MG63 (cell line): ENCODE data around the gene CDIP1. TPM values are rescaled to one million over a fixed set of nuclear protein-coding genes. Genes with fewer than 3 reads are reported as not detected.
A peak's percentile ranks its signal among the peaks of the same experiment; 100 is the strongest.

ENCODE experiments used
- DNase-seq: peaks from one replicate; pipeline ENCODE4 v3.0.0-alpha.2; 2020
- H3K27me3 ChIP-seq: fragments of 250-450 bp; sonication (Bioruptor Pico); 2 replicates; pipeline ENCODE4 v1.5.1; 2020; ENCODE audit warnings: mild to moderate bottlenecking, moderate library complexity
- H3K36me3 ChIP-seq: fragments of 250-450 bp; sonication (Bioruptor Pico); 2 replicates; pipeline ENCODE4 v1.5.1; 2020; ENCODE audit warnings: mild to moderate bottlenecking, moderate library complexity
- H3K4me3 ChIP-seq: fragments of 250-450 bp; sonication (Bioruptor Pico); 2 replicates; pipeline ENCODE4 v1.5.1; 2020; ENCODE audit warnings: mild to moderate bottlenecking, moderate library complexity
- H3K9me3 ChIP-seq: fragments of 250-450 bp; sonication (Bioruptor Pico); 2 replicates; pipeline ENCODE4 v1.5.1; 2020; ENCODE audit warnings: mild to moderate bottlenecking, moderate library complexity
- total RNA-seq: library from RNA; depleted of rRNA; stranded (reverse); fragments of >200 nt; shearing (Covaris generic); gene quantifications from 2 replicates; pipeline ENCODE4 v1.2.3, GENCODE V29; 2014; ENCODE audit warnings: low replicate concordance

Gene CDIP1
- total RNA-seq, 1 experiment from 2014 or later, result 4.0 TPM

DNA sequence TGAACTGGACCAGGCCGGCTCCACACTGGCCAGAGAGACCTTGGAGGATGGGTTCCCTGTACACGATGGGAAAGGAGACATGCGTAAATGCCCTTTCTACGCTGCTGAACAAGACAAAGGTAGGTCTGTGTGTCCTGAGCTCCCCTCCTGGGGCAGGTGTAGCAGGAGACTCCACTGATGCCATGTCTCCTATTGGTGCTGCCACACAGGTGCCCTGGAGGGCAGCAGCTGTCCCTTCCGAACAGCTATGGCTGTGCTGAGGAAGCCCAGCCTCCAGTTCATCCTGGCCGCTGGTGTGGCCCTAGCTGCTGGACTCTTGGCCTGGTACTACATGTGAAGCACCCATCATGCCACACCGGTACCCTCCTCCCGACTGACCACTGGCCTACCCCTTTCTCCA is 29.2 kb downstream of the CDIP1 start:
- Histone ChIP-seq H3K9me3 (no peaks in the 10 kb centered on the region), H3K4me3 (no peak overlapping the region), H3K27me3 (no peaks in the 10 kb centered on the region), H3K36me3 (peaks cover 60% of the 10 kb centered on the region)
- no peak for DNase-seq

DNA sequence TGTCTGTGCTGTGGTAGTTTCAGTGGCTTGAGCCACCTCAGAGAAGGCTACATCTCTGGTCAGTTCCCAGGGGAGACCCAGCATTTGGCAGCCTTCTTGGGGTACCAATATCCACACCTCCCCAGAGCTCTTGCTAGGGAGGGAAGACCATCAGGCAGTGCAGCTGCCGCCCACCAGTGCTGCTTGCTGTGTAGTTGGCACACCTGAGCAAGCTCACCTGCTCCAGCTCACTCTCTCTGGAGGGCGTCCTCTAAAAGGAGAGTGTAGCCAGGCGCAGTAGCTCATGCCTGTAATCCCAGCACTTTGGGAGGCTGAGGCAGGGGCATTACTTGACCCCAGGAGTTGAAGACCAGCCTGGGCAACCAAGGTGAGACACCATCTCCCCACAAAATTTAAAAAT is 29.8 kb downstream of the CDIP1 start:
- Histone ChIP-seq H3K4me3 (no peak overlapping the region), H3K27me3 (no peaks in the 10 kb centered on the region), H3K9me3 (no peaks in the 10 kb centered on the region), H3K36me3 (peaks cover 60% of the 10 kb centered on the region)
- DNase-seq, result no peak

DNA sequence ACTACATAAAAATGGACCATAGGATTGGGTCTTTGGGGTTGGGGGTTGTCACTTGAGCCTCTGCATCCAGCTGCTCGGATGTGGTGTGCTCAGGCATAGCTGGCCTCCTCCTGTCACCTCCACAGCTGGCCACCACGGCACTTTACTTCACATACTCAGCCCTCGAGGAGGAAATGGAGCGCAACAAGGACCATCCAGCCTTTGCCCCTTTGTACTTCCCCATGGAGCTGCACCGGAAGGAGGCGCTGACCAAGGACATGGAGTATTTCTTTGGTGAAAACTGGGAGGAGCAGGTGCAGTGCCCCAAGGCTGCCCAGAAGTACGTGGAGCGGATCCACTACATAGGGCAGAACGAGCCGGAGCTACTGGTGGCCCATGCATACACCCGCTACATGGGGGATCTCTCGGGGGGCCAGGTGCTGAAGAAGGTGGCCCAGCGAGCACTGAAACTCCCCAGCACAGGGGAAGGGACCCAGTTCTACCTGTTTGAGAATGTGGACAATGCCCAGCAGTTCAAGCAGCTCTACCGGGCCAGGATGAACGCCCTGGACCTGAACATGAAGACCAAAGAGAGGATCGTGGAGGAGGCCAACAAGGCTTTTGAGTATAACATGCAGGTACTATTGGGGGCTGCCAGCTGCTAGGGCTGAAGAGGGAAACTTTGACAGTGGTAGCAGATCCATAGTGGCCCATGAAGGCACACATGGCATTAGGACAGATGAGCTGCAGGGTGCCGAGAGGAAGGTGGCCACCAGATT is 30.8 kb downstream of the CDIP1 start:
- Histone ChIP-seq H3K27me3 (no peaks in the 10 kb centered on the region), H3K36me3 (peaks cover 64% of the 10 kb centered on the region), H3K4me3 (no peak overlapping the region), H3K9me3 (no peaks in the 10 kb centered on the region)
- DNase-seq, result no peak

DNA sequence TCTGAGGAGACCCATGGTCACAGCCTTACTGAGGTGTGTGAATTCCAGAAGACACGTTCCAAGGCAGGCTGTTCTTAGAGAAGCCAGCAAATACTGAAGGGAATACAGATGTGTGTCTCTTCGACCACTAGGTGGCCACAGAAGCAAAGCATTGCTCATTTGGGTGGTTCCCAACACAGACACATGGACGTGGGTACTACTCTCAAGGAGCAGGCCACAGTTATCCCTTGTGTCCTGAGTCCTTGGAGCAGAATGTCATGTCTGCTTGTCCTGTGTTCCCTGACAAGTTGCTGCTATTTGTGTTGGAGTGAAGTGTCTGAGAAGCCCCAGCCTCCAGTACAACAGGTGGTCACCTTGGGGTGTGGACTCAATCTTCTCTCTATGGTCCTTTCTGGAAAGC is 32.1 kb downstream of the CDIP1 start:
- DNase-seq, result peak; percentile 61
- Histone ChIP-seq H3K27me3 (no peaks in the 10 kb centered on the region), H3K9me3 (no peaks in the 10 kb centered on the region), H3K4me3 (no peak overlapping the region), H3K36me3 (peaks cover 57% of the 10 kb centered on the region)

DNA sequence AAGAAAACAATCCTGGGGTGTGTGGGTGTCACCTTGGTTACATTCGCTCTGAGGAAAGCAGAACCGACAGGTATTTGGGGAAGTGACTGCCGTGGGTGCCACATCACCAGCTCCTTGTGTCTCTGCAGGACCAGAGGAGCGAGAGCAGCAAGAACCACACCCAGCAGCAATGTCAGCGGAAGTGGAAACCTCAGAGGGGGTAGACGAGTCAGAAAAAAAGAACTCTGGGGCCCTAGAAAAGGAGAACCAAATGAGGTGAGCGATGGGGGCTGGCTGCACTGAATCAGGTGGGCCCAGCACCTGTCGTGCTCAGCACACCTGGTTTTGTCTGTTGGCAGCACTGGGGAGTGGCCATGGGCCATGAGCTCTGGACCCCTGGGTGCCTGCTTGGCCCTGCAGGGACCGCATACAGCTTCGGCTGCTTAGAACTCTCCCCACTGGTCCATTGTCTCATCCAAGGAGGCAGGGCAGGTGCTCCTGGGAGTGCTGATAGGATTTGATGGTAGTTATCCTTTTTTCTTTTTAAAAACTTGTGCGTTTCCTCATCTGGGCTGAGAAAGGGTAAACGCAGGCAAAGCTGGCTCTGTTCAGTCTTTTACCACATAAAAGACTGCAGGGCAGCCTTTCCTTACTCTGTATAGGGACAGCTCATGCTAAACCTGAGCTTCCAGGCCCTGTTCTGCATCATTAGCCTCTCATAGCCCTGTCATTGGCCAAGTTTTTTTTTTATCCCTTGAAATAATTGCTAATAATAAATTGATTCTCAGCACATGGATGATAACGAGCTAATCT is 33.0 kb downstream of the CDIP1 start:
- Histone ChIP-seq H3K9me3 (no peaks in the 10 kb centered on the region), H3K36me3 (peaks cover 48% of the 10 kb centered on the region), H3K27me3 (no peaks in the 10 kb centered on the region), H3K4me3 (no peak overlapping the region)
- DNase-seq, result no peak

DNA sequence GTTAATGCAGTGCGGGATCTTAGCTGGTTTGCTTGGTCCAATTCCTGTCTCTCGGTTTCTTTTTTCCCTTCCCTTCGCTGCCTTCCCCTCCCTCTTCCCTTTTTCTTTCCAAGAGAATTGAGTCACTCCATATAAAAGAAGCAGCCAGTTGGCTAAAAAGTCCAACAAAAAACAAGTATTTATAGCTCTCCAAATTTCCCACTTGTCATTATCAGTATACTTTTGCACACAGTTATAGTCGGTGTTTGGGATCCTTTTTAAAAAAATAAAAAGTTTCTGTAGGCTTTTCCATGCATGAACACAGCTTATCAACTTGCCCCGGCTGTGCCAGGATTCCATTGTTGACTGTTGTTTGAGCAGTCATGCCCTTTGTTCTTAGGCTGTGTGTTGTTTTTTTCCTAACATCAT is 37.5 kb downstream of the CDIP1 start:
- Histone ChIP-seq H3K4me3 (no peak overlapping the region), H3K27me3 (no peaks in the 10 kb centered on the region), H3K36me3 (peaks cover 24% of the 10 kb centered on the region), H3K9me3 (no peaks in the 10 kb centered on the region)
- peak; percentile 26 for DNase-seq

DNA sequence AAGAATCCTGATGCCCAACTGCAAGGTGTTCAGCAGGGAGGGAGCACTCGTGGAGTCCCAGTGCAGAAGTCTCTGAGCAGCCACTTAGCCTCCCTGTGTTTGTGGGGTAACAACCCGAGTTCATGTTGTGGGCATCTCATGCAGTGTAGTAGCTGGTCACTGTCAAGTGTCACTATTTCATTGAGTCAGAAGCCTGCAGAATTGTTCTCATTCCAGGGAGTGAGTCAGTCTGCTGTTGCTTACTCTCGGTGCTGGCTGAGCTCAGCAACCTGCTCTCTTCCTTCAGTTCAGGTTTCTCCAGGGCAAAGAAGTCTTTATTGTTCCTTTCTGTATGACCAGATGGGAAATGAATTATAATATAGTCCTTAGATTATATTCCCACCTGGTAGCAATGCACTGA is 38.3 kb downstream of the CDIP1 start:
- Histone ChIP-seq H3K27me3 (no peaks in the 10 kb centered on the region), H3K9me3 (no peaks in the 10 kb centered on the region), H3K4me3 (no peak overlapping the region), H3K36me3 (peaks cover 25% of the 10 kb centered on the region)
- DNase-seq, result peak; percentile 72

DNA sequence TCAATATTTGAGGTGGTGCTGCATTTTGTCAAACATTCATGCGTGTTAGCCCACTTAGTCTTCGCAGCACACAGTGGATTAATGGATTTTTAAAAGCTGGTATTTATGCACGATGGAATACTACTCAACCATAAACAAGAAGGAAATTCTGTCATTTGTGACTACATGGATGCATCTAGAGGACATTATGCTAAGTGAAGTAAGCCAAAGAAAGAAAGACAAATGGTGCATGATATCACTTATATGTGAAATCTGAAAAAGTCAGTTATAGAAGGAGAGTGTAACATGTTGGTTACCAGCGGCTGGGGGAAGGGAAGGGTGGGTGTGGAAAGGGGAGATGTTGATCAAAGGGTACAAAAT is 39.4 kb downstream of the CDIP1 start:
- Histone ChIP-seq H3K9me3 (no peaks in the 10 kb centered on the region), H3K4me3 (no peak overlapping the region), H3K36me3 (peaks cover 20% of the 10 kb centered on the region), H3K27me3 (no peaks in the 10 kb centered on the region)
- no peak for DNase-seq

DNA sequence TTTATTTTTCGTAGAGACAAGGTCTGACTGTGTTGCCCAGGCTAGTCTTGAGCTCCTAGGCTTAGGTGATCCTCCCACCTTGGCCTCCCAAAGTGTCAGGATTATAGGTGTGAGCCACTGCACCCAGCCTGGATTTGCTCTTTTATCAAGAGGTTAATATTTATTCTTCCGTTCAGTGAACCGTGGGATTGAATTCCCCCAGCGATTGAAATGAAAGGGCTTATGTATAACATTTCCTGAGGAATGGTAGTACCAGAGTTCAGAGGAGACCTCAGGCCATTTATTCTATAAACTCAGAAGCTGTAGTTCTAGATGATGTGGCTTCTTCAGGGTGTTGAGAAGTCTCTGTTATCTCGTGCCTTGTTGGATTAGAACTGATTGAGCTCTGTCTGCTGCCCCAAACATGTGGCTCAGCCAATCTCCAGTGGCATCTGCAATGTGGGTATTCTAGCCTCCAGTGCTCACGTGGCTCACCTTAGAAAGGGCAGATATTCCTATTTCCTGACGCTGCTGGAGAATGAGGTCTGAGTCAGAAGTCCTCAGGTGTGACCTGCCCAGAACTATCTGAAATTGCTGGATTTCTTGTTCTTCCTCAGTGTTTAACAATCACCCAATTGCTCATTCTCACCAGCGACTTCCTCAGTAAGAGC is 39.9 kb downstream of the CDIP1 start:
- Histone ChIP-seq H3K36me3 (peaks cover 20% of the 10 kb centered on the region), H3K4me3 (no peak overlapping the region), H3K9me3 (no peaks in the 10 kb centered on the region), H3K27me3 (no peaks in the 10 kb centered on the region)
- DNase-seq, result no peak

DNA sequence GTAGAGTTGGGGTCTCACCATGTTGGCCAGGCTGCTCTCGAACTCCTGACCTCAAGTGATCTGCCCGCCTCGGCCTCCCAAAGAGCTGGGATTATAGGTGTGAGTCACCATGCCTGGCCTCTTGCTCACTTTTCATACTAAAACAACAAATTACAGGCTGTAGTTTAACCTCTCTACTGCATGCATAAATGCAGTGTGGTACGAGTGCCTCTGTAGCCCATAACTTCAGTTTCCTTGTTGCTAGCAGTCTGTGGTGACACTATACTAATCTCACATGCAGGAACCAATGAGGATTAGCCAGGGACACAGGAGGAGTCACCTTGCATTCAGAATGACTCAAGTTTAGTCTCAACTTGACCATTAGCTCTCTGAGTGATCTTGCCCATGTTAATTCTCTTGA is 42.3 kb downstream of the CDIP1 start:
- H3K4me3 ChIP-seq, result no peak overlapping the region
- H3K9me3 ChIP-seq, result no peaks in the 10 kb centered on the region
- no peaks in the 10 kb centered on the region for H3K27me3 ChIP-seq
- H3K36me3 ChIP-seq, result peaks cover 16% of the 10 kb centered on the region
- DNase-seq, result peak; percentile 71

DNA sequence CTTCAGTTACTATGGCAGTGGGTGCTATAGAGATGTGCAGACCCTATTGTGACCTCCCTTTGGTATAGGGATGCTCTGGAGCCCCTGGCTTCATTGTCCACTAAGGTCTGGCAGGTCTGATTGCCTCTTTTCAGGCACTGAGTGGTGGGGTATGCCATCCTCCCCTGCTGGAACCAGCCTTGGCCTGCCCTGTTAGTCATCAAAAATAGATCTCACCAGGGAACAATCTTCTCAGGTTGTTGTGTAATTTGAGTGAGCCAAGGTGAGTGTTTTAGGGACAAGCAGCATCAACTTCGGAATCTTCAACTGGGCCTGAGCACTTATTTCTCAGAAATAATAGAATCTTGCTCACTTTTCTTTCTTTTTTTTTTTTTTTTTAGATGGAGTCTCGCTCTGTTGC is 42.8 kb downstream of the CDIP1 start:
- no peak overlapping the region for H3K4me3 ChIP-seq
- no peak for DNase-seq
- H3K27me3 ChIP-seq, result no peaks in the 10 kb centered on the region
- H3K9me3 ChIP-seq, result no peaks in the 10 kb centered on the region
- peaks cover 16% of the 10 kb centered on the region for H3K36me3 ChIP-seq

DNA sequence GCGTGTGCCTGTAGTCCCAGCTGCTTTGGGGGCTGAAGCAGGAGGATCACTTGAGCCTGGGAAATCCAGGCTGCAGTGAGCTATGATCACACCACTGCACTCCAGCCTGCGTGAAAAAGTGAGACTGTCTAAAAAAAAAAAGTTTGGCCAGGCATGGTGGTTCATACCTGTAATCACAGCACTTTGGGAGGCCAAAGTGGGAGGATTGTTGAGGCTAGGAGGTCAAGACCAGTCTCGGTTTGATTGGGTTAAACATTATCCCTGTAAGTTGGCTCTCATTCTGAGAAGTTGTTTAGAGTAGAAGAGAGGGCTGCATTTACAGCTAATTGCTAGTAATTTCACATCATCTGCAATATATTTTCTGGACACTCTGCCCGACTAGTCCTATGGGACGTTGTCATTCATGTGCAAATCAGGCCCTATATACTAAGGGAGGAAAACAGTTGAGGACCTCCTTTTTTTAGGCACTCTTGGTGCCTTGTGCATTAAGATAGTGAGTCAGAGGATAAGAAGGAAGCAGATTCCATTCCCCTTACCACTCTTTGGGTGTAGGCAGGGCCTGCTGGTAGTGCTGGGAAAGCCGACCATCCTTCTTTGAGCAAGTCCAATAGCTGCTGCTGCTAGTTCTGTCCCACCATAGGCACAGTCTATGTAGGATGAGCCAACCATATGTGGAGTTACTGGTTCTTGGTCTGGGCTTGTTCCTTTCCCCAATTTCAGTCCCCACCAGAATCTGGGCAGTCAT is 43.7 kb downstream of the CDIP1 start:
- H3K9me3 ChIP-seq, result no peaks in the 10 kb centered on the region
- no peaks in the 10 kb centered on the region for H3K27me3 ChIP-seq
- H3K4me3 ChIP-seq, result no peak overlapping the region
- H3K36me3 ChIP-seq, result peaks cover 22% of the 10 kb centered on the region
- DNase-seq, result peak; percentile 72

DNA sequence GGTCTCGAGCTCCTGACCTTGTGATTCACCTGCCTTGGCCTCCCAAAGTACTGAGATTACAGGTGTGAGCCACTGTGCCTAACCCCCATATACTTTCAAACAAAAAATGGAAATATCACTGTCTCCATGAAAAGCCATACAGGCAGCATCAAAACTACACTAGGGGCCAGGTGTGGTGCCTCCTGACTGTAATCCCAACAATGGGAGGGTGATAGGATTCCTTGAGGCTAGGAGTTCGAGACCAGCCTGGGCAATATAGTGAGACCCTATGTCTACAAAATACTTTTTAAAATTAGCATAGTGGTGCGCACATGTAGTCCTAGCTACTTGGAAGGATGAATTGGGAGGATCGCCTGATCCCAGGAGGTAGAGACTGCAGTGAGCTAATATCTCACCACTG is 46.7 kb downstream of the CDIP1 start:
- peaks cover 16% of the 10 kb centered on the region for H3K36me3 ChIP-seq
- H3K9me3 ChIP-seq, result no peaks in the 10 kb centered on the region
- no peaks in the 10 kb centered on the region for H3K27me3 ChIP-seq
- no peak for DNase-seq
- no peak overlapping the region for H3K4me3 ChIP-seq

DNA sequence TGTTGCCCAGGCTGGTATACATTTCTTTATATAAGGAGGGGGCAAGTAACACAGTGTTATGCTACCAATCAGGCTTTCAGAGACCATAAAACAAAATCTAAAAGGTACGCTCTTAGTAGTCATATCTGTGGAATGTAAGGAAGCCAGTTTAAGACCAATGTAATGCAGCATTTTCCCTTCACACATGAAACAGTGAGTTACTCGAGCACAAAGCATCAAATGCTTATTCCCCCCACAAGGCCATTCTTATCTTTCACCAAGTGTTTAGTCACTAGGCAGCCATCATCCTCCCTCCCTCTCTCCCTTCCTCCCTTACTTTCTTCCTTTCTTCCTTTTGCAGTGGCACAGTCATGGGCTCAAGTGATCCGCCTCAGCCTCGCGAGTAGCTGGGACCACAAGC is 49.5 kb downstream of the CDIP1 start:
- Histone ChIP-seq H3K36me3 (peaks cover 31% of the 10 kb centered on the region), H3K9me3 (no peaks in the 10 kb centered on the region), H3K4me3 (no peak overlapping the region), H3K27me3 (no peaks in the 10 kb centered on the region)
- DNase-seq, result no peak

DNA sequence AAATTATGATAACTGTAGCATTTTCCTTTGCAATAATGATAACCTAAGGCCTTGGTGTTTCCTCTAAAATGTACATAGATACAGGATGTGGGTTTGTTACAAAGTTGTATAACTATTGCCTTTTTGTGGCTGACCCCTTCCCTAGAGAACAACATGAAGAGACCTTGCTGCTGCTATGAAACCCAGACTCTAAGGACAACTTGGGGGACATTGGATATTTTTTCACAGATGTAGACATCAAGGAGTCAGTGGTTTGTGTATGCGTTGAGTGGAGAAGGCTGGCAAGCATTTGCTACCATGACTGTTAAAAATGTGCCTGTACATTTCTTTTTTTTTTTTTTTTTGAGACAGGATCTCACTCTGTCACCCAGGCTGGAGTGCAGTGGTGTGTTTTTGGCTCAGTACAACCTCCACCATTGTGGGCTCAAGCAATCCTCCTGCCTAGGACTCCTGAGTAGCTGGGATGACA is 50.0 kb downstream of the CDIP1 start:
- Histone ChIP-seq H3K4me3 (no peak overlapping the region), H3K36me3 (peaks cover 36% of the 10 kb centered on the region), H3K27me3 (no peaks in the 10 kb centered on the region), H3K9me3 (no peaks in the 10 kb centered on the region)
- no peak for DNase-seq

DNA sequence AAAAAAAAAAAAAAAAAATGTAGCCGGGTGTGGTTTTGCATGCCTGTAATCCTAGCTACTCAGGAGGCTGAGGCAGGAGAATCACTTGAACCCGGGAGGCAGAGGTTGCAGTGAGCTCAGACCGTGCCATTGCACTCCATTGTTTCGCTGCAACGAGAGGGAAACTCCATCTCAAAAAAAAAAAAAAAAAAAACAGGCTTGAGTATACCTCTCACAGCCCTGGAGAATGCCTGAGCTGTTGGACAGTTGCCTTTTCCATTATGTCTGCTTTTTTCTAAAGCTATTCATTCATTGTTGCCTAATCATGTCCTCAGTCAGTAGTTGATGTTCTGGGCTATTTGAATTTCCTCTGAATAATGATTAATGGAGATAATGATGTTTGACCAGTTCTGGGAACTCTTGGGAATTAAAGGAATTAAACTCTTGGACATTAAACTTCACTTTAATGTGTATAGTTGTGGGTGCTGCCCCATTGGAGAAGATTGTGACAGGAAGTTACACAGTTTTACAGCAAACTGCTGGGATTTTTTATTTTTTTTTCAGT is 50.5 kb downstream of the CDIP1 start:
- no peaks in the 10 kb centered on the region for H3K27me3 ChIP-seq
- DNase-seq, result no peak

More for the DNA sequence above, 50.5 kb downstream of the CDIP1 start:
- H3K9me3 ChIP-seq, result no peaks in the 10 kb centered on the region
- no peak overlapping the region for H3K4me3 ChIP-seq
- H3K36me3 ChIP-seq, result peaks cover 36% of the 10 kb centered on the region
